KMS-11 (cell line): ENCODE data around the gene CDH16.

Experiments
- H2AFZ ChIP-seq: fragments of 200-600 bp; sonication (generic); 2 replicates; pipeline ENCODE4 v1.6.1; 2016; ENCODE audit warnings: antibody characterized with exemption, mixed run types, low read depth
- H3K27ac ChIP-seq: fragments of 200-600 bp; sonication (generic); 2 replicates; pipeline ENCODE4 v1.6.1; 2016; ENCODE audit warnings: mild to moderate bottlenecking, mixed run types
- H3K27me3 ChIP-seq: fragments of 200-600 bp; sonication (generic); 2 replicates; pipeline ENCODE4 v1.6.1; 2017; ENCODE audit warnings: mild to moderate bottlenecking, low read depth, mixed run types, moderate library complexity; ENCODE audit not compliant: insufficient read depth
- H3K36me3 ChIP-seq: fragments of 200-600 bp; sonication (generic); 2 replicates; pipeline ENCODE4 v1.6.1; 2017; ENCODE audit warnings: mild to moderate bottlenecking, mixed run types; ENCODE audit not compliant: insufficient read depth
- H3K4me1 ChIP-seq: fragments of 200-600 bp; sonication (generic); 2 replicates; pipeline ENCODE4 v1.6.1; 2016; ENCODE audit warnings: mild to moderate bottlenecking, low read depth, mixed run types; ENCODE audit not compliant: poor library complexity, severe bottlenecking
- H3K4me2 ChIP-seq: fragments of 200-600 bp; sonication (generic); 2 replicates; pipeline ENCODE4 v1.7.0; 2016; ENCODE audit warnings: mild to moderate bottlenecking, mixed run types
- H3K4me3 ChIP-seq: fragments of 200-600 bp; sonication (generic); IDR thresholded peaks from 2 replicates; pipeline ENCODE4 v1.6.1; 2017; ENCODE audit warnings: low read depth, low read length, mixed read lengths; ENCODE audit not compliant: insufficient read depth
- H3K79me2 ChIP-seq: fragments of 200-600 bp; sonication (generic); 2 replicates; pipeline ENCODE4 v1.6.1; 2016; ENCODE audit warnings: low read depth, mixed run types; ENCODE audit not compliant: insufficient read depth
- H3K9ac ChIP-seq: fragments of 200-600 bp; sonication (generic); 2 replicates; pipeline ENCODE4 v1.6.1; 2016; ENCODE audit warnings: mild to moderate bottlenecking, mixed run types
- H4K20me1 ChIP-seq: fragments of 200-600 bp; sonication (generic); 2 replicates; pipeline ENCODE4 v1.6.1; 2016; ENCODE audit warnings: mild to moderate bottlenecking, mixed run types; ENCODE audit not compliant: insufficient read depth
- CTCF ChIP-seq: fragments of 200-600 bp; sonication (generic); conservative IDR thresholded peaks from 2 replicates; pipeline ENCODE4 v1.6.1; 2017; ENCODE audit warnings: low read depth, mild to moderate bottlenecking, antibody characterized with exemption, low read length, moderate library complexity, mixed read lengths

CDH16 gene

GRCh38 chr16:66901626-66902025 is 17.1 kb downstream of the CDH16 start:
- no peak overlapping the region for H3K4me3 ChIP-seq
- H3K79me2 ChIP-seq, result no peaks in the 10 kb centered on the region
- TF ChIP-seq CTCF, result no peak
- H4K20me1 ChIP-seq, result no peaks in the 10 kb centered on the region
- H3K9ac ChIP-seq, result no peak overlapping the region
- H3K4me2 ChIP-seq, result no peak overlapping the region
- H2AFZ ChIP-seq, result no peak overlapping the region
- no peak overlapping the region for H3K27ac ChIP-seq
- peaks cover 16% of the 10 kb centered on the region for H3K4me1 ChIP-seq
- no peaks in the 10 kb centered on the region for H3K27me3 ChIP-seq
- H3K36me3 ChIP-seq, result no peaks in the 10 kb centered on the region

DNA sequence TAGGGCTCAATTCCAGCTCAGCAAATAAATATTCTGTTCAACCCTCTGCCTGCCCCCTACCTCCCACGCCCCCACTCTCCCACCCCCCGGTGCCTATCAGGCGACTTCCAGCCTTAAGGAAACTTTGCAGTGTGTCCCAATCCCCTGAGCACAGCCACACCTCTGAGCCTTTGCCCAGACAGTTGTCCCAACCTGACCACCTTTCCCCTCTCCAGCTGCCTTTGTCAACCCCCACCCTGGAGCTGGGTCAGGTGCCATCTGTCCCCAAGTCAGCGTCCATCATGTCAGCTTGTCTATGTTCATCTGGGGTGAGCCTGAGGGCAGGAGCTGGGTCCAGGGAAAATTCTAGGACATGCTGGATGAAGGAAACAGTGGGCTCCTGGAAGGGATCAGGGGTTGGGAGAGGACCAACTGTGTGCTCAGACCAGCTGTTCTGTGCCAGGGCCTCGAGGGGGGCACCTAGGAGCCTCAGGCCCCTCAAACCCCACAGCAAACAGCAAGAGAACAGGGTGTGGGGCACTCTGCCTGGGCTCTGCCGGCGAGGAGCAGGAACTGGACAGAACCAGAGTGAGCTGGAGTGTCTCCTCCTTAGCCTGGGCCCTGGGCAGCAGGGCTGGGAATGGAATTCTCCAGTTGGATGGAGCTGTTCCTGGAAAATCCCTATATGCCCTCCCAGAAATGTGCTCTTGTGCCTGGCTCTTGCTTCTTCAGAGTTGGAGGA is 17.8 kb downstream of the CDH16 start:
- Histone ChIP-seq H3K27me3 (no peaks in the 10 kb centered on the region), H2AFZ (no peak overlapping the region), H3K9ac (no peak overlapping the region), H3K4me2 (no peak overlapping the region), H3K4me3 (no peak overlapping the region), H3K4me1 (peaks cover 14% of the 10 kb centered on the region), H3K27ac (no peak overlapping the region), H3K79me2 (no peaks in the 10 kb centered on the region), H4K20me1 (no peaks in the 10 kb centered on the region), H3K36me3 (no peaks in the 10 kb centered on the region)
- no peak for TF ChIP-seq CTCF

DNA sequence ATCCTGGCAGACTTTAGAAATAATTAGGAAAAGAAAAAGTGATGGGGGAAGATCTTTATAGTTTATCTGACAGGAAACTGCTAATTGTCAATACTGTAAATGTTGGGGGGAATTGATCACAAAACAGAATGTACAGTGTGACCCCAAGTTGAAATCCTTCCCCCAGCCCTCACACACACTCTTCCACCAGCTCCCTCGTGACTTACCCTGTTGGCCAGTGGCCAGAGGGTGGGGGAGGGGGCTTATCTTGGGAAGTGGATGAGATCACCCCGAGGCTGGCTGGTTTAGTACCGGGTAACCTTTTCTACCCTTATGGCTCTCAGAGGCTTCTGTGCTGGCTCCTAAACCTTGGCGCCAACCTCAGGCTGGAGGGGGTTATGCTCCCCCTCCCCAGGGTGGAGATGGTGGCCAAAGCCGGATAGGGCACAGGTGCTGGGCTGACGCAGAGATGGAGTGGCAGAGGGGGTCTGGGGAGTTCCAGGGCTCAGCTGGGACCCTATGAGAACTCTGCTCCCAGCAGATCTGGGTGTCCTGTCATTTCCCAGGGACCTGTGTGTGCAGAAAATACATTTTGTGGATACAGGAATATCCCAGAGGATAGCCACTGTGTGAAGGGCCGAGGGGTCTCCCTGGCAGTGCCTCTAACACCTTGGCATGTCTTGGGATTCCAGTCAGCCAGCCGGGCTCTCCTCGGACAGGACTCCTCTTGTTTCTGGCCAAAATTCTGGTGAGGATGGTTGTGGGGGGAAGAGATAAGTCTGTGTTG is 18.6 kb downstream of the CDH16 start:
- Histone ChIP-seq H4K20me1 (no peaks in the 10 kb centered on the region), H3K27ac (no peak overlapping the region), H3K4me1 (peaks cover 7% of the 10 kb centered on the region), H3K27me3 (no peaks in the 10 kb centered on the region), H3K4me3 (no peak overlapping the region), H3K36me3 (no peaks in the 10 kb centered on the region), H3K79me2 (no peaks in the 10 kb centered on the region), H3K4me2 (no peak overlapping the region), H2AFZ (no peak overlapping the region), H3K9ac (no peak overlapping the region)
- TF ChIP-seq CTCF, result no peak

DNA sequence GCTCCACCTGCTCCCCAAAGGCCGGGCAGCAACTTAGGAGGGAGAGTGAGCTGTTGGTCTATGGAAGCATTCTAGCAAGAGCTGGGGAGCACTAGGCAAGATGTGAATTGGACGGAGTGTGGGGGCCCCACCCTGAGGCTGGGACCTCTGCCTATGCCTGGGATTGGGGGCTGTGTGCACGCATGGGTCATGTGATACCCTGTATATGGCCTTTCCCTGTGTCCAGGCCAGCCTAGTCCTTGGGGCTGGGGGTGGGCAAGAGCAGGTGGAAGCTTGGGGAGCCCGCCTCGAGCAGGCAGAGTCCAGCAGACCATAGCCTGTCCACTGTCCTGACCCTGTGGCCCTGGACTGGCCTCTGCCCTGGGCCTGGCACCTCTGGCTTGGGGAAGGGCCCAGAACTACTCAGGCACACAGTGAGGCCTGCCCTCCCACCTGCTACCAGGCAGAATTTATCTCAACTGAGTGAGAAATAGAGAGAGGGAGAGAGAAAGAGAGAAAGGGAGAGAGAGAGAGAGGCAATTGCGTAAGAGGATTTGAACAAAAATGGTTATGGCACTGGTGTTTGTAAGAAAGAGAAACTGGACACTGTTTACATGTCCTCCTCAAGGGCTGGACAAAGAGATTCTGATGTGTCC is 19.3 kb downstream of the CDH16 start:
- no peak overlapping the region for H3K27ac ChIP-seq
- H3K4me3 ChIP-seq, result no peak overlapping the region
- H3K79me2 ChIP-seq, result no peaks in the 10 kb centered on the region
- H3K4me1 ChIP-seq, result peaks cover 7% of the 10 kb centered on the region
- no peaks in the 10 kb centered on the region for H4K20me1 ChIP-seq
- no peak overlapping the region for H2AFZ ChIP-seq
- TF ChIP-seq CTCF, result no peak
- H3K4me2 ChIP-seq, result no peak overlapping the region
- H3K36me3 ChIP-seq, result no peaks in the 10 kb centered on the region
- no peaks in the 10 kb centered on the region for H3K27me3 ChIP-seq
- no peak overlapping the region for H3K9ac ChIP-seq
